ENCODE measurements around the gene MGLL.
A peak's percentile ranks its signal among the peaks of the same experiment; 100 is the strongest.

The MGLL gene

GRCh38 chr3:127758013-127758412 is 64.3 kb downstream of the MGLL start:
- no peak for DNase-seq (ENCODE audit: low read depth)

GRCh38 chr3:127755305-127755681 is 67.0 kb downstream of the MGLL start:
- no peak for DNase-seq (ENCODE audit: low read depth)

GRCh38 chr3:127754411-127755304 is 67.7 kb downstream of the MGLL start:
- DNase-seq (ENCODE audit: low read depth): no peak

- no peak for DNase-seq (ENCODE audit: low read depth)
Observed at GRCh38 chr3:127753898-127754410, 68.4 kb downstream of the MGLL start.

- no peak for DNase-seq (ENCODE audit: low read depth)
Observed at GRCh38 chr3:127753338-127753737, 69.0 kb downstream of the MGLL start.

GRCh38 chr3:127751782-127752181 is 70.5 kb downstream of the MGLL start:
- no peak for DNase-seq (ENCODE audit: low read depth)

GRCh38 chr3:127751163-127751621 is 71.1 kb downstream of the MGLL start:
- DNase-seq (ENCODE audit: low read depth): no peak

GRCh38 chr3:127750226-127751031 is 71.9 kb downstream of the MGLL start:
- peak; percentile 85 for DNase-seq (ENCODE audit: low read depth)

GRCh38 chr3:127749787-127750225 is 72.5 kb downstream of the MGLL start:
- no peak for DNase-seq (ENCODE audit: low read depth)

- no peak for DNase-seq (ENCODE audit: low read depth)
Observed at GRCh38 chr3:127749361-127749760, 73.0 kb downstream of the MGLL start.

GRCh38 chr3:127748754-127749327 is 73.5 kb downstream of the MGLL start:
- DNase-seq (ENCODE audit: low read depth): no peak

- DNase-seq (ENCODE audit: low read depth): peak; percentile 77
Observed at GRCh38 chr3:127747751-127748521, 74.4 kb downstream of the MGLL start.

GRCh38 chr3:127747066-127747465 is 75.2 kb downstream of the MGLL start:
- DNase-seq (ENCODE audit: low read depth): no peak

GRCh38 chr3:127746400-127747057 is 75.8 kb downstream of the MGLL start:
- no peak for DNase-seq (ENCODE audit: low read depth)

- DNase-seq (ENCODE audit: low read depth): no peak
Observed at GRCh38 chr3:127745656-127746399, 76.5 kb downstream of the MGLL start.

GRCh38 chr3:127744875-127745274 is 77.4 kb downstream of the MGLL start:
- DNase-seq (ENCODE audit: low read depth): no peak

- no peak for DNase-seq (ENCODE audit: low read depth)
Observed at GRCh38 chr3:127744253-127744815, 78.0 kb downstream of the MGLL start.

- no peak for DNase-seq (ENCODE audit: low read depth)
Observed at GRCh38 chr3:127743351-127744252, 78.7 kb downstream of the MGLL start.

GRCh38 chr3:127742580-127742979 is 79.7 kb downstream of the MGLL start:
- no peak for DNase-seq (ENCODE audit: low read depth)
